ENCODE measurements around the gene TACR2. TPM values are rescaled to one million over a fixed set of nuclear protein-coding genes. Genes with fewer than 3 reads are reported as not detected.
A peak's percentile ranks its signal among the peaks of the same experiment; 100 is the strongest.

The TACR2 gene
- total RNA-seq, 1 donor from 2014 or later: 6.1 TPM

- H3K27ac ChIP-seq: no peak overlapping the region
- H3K27me3 ChIP-seq: no peaks in the 10 kb centered on the region
- DNase-seq (ENCODE audit: extremely low spot score in 2 of 2): no peak
- intact Hi-C loops (cut with DNase I): loop anchor here (10.0 kb wide), 1 partner anchor 410 kb away; no protein-coding TSS in a partner anchor
- no peaks in the 10 kb centered on the region for H3K9me3 ChIP-seq
- peak overlapping the region in 1 of 2 donors; percentile 28 for H3K4me3 ChIP-seq
- H3K4me1 ChIP-seq: peaks cover 8% of the 10 kb centered on the region
- TF ChIP-seq CTCF (IDR thresholded peaks at IDR 0.05) (no peak), POLR2AphosphoS5 (IDR thresholded peaks at IDR 0.05; ENCODE audit: insufficient read depth in 1 of 2, low read depth in 1 of 2) (no peak), POLR2A (IDR thresholded peaks at IDR 0.05) (no peak)
- no peaks in the 10 kb centered on the region for H3K36me3 ChIP-seq
These were observed 2.4 kb downstream of the TACR2 start for GRCh38 chr10:69414036-69415018.

GRCh38 chr10:69413221-69413865 is 3.4 kb downstream of the TACR2 start:
- Histone ChIP-seq H3K27me3 (no peaks in the 10 kb centered on the region), H3K36me3 (no peaks in the 10 kb centered on the region), H3K27ac (peak overlapping the region; percentile 57), H3K9me3 (no peaks in the 10 kb centered on the region), H3K4me1 (peaks cover 13% of the 10 kb centered on the region), H3K4me3 (peak overlapping the region in 1 of 2 donors; percentile 1)
- TF ChIP-seq POLR2AphosphoS5 (IDR thresholded peaks at IDR 0.05; ENCODE audit: insufficient read depth in 1 of 2, low read depth in 1 of 2) (peak in 1 of 2 donors; percentile 14), CTCF (IDR thresholded peaks at IDR 0.05) (peak; percentile 48 to 76 (median 59)), POLR2A (IDR thresholded peaks at IDR 0.05) (no peak)
- intact Hi-C loops (cut with DNase I): loop anchor here (10.0 kb wide), 1 partner anchor 409 kb away; no protein-coding TSS in a partner anchor
- no peak for DNase-seq (ENCODE audit: extremely low spot score in 2 of 2)

GRCh38 chr10:69412232-69412790 is 4.4 kb downstream of the TACR2 start:
- H3K27me3 ChIP-seq: no peaks in the 10 kb centered on the region
- TF ChIP-seq POLR2A (IDR thresholded peaks at IDR 0.05) (no peak), CTCF (IDR thresholded peaks at IDR 0.05) (no peak), POLR2AphosphoS5 (IDR thresholded peaks at IDR 0.05; ENCODE audit: insufficient read depth in 1 of 2, low read depth in 1 of 2) (no peak)
- H3K4me3 ChIP-seq: no peak overlapping the region
- H3K9me3 ChIP-seq: no peaks in the 10 kb centered on the region
- H3K27ac ChIP-seq: peak overlapping the region; percentile 57
- peaks cover 23% of the 10 kb centered on the region for H3K4me1 ChIP-seq
- no peak for DNase-seq (ENCODE audit: extremely low spot score in 2 of 2)
- intact Hi-C loops (cut with DNase I): loop anchor here (10.0 kb wide), 1 partner anchor 408 kb away; no protein-coding TSS in a partner anchor
- H3K36me3 ChIP-seq: no peaks in the 10 kb centered on the region

GRCh38 chr10:69411476-69411875 is 5.2 kb downstream of the TACR2 start:
- TF ChIP-seq CTCF (IDR thresholded peaks at IDR 0.05): no peak
- no peak for TF ChIP-seq POLR2A (IDR thresholded peaks at IDR 0.05)
- no peak for TF ChIP-seq POLR2AphosphoS5 (IDR thresholded peaks at IDR 0.05; ENCODE audit: insufficient read depth in 1 of 2, low read depth in 1 of 2)
- no peaks in the 10 kb centered on the region for H3K27me3 ChIP-seq
- DNase-seq (ENCODE audit: extremely low spot score in 2 of 2): no peak
- intact Hi-C loops (cut with DNase I): loop anchor here (10.0 kb wide), 1 partner anchor 407 kb away; no protein-coding TSS in a partner anchor
- H3K27ac ChIP-seq: peak overlapping the region; percentile 89
- H3K4me3 ChIP-seq: no peak overlapping the region
- no peaks in the 10 kb centered on the region for H3K36me3 ChIP-seq
- peaks cover 32% of the 10 kb centered on the region for H3K4me1 ChIP-seq
- no peaks in the 10 kb centered on the region for H3K9me3 ChIP-seq

Measured in vagina (tissue), 2 donors.